NCI-H748 (cell line): ENCODE measurements around the gene VPS37D.
"Not testable (repeated sequence)": the region's sequence is repeated elsewhere in the genome, so short reads cannot be mapped to it uniquely, and the experiment has no call there.

ENCODE experiments used
- DNase-seq: peaks from one replicate; lab custom pipeline; 2025; ENCODE audit not compliant: unreplicated experiment; lab: John Stamatoyannopoulos, UW

VPS37D gene

DNA sequence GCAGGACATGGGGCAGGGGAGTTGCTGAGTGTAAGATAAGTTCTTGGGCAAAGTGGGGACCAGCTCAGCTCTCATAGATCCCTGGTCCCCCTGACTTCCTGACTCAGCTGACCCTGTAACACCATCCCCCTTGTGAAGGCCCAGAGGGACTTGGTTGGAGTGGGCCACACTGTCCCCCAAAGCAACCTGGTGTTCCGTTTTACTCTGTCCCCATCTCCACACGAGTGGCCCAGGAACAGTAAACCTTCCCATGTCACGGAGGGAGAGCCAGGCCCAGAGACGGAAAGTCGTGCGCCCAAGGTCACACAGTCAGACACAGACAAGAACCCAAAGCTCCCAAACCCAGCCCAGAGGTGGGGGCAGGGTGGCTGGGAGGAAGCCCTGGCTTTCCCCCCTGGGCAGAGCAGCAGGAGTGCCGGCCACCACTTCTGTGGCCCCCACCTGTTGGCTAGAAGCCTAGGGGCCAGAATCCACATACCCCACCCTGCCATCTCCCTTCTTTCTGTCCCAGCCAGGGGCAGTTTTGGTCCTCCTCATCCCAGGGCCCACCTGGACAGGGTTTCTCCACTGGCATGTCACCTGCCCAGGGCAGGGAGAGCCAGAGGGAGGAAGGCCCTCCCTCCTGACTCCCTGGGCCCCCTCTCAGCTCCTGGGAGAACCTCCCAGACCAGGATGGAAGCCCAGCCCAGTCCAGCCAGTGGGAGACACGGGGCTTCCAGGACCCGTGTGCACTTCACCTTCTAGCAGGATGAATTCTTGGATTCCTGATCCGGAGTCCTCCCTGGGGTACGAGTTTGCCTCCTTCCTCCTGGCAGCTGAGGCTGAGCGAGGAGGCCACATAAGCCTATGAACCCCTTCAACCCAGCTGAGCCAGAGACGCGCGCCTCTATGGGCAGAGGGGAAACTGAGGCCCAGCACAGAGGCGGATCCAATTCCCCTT lies 20.6 kb upstream of the VPS37D start:
- no peak for DNase-seq

DNA sequence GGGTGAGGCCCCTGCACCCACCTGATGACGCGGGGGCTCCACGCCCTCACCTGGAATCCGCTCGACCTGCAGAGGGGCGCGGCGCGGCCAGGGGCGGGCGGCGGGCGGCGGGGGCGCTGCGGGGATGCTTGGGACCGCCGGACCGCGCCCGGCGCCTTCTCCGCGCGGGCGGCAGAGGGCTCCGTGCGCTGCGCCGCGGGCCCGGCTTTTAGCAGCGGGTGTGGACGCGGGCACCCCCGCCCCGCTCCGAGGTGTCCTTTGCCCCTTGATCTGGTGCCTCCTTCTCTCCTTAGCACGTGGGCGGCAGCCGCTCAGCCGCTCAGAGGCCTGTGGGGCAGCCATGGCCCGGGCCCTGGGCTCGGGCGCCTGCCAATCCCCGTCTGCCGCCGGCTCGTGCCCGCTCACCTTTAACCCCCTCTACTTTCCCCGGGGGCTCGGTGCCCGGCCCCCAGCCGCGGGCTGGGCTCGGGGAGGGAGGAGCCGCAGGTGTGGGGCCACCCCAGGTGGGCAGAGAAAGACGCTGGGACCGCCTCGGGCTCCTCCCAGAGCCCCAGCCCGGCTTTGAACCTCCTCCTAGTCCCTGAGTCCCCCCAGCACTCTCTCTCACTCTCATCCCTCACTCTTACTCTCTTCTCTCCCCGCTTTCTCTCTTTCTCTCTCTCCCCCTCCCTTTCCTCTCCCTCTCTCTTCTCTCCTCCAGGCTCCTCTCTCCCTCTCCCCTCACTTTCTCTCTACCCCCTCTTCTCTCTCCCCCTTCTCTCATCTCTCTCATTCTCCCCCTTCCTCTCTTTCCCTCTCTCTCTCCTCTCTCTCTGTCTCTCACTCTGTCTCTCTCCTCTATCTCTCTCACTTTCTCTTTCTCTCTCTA lies 19.7 kb upstream of the VPS37D start:
- peak; percentile 68 for DNase-seq

DNA sequence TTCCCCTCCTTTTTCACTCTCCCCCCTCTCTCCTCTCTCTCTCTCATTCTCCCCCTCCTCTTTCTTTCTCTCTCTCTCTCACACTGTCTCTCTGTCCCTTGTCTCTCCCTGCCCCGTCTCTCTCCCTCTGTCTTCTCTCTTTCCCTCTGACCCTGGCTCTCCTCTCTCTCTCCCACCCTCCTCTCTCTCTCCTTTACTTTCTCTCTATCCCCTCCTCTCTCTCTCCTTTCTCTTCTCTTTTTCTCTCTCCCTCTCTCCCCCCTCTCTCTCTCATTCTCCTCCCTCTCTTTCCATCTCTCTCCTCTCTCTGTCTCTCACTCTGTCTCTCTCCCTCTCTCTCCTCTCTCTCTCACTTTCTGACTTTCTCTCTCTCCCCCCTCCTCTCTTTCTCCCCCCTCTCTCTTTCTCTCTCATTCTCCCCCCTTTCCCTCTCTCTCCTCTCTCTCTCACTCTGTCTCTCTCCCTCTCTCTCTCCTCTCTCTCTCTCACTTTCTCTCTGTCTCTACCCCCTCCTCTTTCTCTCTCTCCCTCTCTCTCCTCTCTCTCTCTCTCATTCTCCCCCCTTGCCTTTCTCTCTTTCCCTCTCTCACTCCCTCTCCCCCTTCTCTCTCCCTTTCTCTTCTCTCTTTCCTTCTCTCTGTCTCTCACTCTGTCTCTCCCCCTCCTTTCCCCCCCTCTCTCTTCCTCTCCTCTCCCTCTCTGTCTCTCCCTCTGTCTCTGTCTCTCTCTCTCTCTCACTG lies 18.9 kb upstream of the VPS37D start:
- no peak for DNase-seq

DNA sequence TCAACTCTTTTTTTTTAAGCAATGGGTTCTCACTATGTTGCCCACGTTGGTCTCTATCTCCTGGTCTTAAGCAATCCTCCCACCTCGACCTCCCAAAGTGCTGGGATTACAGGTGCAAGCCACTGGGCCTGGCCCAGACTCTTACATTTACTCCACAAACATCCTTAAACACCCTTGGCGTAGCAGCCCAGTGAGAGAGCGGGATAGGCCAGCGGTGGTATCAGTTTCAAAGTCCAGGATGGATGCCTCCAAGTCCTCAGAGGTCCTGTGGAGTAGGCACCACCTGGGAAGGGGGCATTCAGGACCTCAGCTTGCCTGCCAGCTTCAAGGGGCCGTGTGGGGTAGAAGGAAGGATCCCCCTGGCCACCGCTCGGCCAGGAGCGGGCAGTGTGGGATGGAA lies 18.1 kb upstream of the VPS37D start:
- DNase-seq, result no peak

DNA sequence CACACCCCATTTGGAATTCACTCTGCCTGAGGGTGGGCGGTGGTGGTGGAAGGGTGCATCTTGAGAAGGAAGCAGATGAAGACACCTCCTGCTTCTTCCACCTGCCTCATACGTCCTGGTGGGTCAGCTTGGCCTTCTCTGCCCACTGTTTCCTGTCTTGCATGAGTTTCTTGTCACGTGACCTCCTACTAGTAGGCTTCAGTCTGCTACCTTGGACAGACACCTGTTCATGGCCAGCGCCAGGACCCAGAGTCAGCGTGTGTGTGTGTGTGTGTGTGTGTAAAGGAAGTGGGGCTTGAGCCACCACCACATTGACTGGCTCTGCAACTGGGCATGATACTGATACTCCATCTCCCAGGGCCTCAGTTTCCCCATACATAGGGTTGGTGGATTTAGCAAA lies 17.1 kb upstream of the VPS37D start:
- no peak for DNase-seq

DNA sequence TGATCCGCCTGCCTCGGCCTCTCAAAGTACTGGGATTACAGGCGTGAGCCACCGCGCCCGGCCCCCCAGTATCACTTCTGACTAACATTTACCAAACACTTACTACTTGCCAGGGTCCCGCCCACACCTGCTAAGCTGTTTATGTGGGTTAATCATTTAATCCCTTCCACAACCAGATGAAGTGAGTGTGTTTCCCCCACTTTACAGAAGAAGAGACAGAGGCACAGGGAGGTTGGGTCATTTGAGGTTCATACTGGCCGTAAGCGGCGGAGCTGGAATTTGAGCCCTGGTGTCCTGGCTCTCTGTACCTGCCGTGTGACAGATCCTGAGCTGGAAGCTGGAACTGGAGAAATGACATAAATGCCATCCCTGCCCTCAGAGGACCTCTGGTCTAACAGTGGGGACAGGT lies 15.1 kb upstream of the VPS37D start:
- DNase-seq, result no peak

DNA sequence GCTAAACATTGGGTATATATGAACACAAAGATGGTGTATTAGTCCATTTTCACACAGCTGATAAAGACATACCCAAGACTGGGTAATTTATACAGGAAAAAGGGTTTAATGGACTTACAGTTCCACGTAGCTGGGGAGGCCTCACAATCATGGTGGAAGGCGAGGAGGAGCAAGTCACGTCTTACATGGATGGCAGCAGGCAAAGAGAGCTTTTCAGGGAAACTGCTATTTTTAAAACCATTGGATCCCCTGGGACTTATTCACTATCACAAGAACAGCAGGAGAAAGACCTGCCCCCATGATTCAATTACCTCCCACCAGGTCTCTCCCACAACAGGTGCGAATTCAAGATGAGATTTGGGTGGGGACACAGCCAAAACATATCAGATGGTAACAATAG lies 12.3 kb upstream of the VPS37D start:
- not testable (repeated sequence) for DNase-seq

DNA sequence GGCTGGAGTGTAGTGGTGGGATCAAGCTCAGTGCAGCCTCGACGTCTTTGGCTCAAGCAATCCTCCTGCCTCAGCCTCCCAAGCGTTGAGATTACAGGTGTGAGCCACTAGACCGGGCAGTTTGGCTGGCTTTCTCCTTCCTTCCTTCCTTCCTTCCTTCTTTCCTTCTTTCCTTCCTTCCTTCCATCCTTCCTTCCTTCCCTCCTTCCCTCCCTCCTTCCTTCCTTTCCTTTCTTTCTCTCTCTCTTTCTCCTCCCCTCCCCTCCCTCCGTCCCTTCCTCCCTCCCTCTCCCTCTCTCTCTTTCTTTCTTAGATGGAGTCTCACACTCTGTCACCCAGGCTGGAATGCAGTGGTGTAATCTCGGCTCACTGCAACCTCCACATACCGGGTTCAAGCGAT lies 7.6 kb upstream of the VPS37D start:
- DNase-seq, result no peak

DNA sequence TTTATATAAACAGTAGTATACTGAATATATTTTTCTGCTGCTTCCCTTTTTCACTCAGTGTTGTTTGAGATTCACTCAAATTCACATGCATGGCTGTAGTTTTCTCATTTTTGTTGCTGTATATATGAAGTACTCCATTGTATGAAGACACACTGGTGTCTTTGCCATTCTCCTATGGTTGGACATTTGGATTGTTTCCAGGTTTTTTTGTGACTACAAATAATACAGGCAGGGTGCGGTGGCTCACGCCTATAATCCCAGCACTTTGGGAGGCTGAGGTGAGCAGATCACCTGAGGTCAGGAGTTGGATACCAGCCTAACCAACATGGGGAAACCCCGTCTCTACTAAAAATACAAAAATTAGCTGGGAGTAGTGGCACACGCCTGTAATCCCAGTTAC lies 7.0 kb upstream of the VPS37D start:
- DNase-seq, result peak; percentile 7

DNA sequence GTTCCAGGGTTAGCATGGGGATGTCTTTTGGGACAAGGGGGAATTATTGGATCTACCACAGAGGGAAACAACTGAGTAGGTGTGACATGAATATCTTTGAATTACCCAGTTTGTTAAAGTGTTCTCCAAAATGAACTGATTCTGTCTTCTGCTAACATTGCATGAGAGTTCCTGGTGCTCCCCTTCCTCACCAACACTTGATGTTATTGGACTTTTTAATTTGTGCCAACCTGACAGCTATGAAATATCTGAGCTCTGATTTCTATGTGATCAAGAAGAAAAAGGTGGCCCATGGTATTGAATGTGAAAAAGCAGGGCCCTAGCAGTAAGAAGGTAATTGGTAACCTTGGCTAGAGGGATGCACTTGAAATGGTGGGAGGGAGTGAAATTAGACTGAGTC lies 4.6 kb upstream of the VPS37D start:
- no peak for DNase-seq

DNA sequence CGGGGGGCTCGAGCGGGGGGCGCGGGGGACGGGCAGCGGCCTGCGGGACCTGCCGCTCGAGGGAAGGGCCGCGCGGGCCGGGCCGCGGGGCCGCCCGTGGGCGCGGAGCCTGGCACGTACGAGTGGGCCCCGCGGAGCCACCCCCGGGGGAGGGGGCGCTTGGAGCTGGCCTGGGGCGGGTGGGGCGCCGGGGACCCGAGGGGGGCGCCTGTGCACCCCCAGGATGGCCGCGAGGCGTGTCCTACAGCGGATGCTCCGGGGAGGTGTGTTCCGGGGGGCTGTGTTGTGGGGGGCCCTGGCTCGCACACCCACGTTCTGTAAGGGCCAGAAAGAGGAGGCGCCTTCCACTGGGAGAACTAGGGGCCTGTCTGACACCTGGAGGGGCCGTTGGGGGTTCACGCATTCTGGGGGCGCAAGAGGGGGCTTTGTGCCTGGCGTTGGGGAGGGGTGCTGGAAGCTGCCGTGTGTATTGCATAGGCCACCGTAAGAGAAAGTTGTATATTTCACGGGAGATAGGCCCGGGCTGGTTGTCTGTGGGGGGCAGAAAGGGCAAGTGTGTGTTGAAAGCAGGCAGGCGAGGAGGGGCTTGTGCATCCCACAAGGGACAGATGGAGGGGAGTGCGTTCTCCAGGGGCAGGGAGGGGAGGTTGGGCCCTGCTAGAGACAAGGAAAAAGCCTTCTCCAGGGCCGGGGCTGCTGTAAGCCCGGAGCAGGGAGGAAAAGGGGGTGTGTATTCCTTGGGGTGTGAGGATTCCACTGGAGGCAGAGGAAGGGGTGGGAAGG lies 663 bp downstream of the VPS37D start:
- peak; percentile 48 for DNase-seq

DNA sequence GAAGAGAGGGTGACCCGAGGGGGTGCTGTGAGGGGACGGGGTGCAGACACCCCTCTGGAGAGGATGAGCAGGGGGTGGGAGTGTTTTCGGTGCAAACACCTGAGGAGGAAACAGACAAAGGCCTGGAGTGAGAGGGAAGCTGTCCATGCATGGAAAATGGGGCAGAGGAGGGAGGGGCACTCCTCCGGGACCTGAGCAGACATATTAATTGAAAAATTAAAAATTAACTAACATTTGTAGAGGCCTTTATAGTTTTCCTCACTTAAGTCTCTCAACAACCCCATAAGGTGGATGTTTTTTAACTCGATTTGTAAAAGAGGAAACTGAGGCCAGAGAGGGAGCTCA lies 1.2 kb downstream of the VPS37D start:
- no peak for DNase-seq

DNA sequence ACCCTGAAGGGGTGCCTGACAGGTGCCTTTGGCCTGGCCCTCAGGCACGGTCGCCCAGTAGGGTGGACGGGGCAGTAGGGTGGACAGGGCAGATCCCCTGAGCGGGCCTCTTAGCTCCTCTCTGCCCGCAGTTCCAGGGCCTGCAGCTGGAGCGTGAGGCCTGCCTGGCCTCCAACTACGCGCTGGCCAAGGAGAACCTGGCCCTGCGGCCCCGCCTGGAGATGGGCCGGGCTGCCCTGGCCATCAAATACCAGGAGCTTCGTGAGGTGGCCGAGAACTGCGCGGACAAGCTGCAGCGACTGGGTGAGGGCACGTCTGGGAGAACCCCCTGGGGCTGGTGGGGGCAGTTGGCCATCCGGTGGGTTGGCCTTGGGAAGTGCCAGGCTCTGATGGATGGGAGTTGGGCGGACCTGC lies 1.7 kb downstream of the VPS37D start:
- DNase-seq, result no peak

DNA sequence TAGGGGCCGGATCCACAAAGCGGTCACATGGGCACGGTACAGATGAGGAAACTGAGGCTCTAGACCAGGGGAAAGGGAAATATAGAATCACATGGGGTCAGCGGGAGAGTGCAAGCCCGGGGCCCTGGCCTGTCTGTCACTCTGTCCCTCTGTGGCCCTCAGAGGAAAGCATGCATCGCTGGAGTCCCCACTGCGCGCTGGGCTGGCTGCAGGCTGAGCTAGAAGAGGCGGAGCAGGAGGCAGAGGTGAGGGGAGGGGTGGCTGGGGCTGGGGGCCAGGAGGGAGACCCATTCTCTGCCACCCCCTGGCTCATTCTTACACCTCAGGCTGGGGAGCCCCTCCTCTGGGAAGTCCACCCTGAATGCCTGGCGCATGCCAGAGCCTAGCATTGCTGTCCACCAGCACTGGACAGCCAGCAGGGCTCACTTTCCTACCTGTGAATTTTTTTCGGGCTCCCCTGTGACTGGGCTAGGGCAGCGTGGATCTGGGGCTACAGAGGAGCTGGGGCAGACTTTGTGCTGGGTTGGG lies 2.3 kb downstream of the VPS37D start:
- DNase-seq, result no peak

DNA sequence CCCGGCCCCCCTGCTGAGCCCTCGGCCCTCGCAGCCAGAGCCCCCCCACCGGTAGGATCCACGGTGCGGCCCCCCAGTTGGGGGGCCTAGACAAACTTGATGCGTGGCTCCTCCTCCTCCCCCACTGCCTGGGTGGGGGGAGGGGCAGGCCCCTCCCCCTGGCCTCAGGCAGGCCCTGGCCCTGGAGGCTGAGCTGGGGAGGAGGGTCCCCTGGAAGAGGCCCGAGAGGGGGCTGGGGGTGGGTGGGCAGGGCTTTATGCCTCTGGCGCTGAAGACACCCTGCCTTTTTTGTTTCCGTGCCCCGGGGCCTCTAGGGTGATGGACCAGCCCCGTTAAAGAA lies 3.7 kb downstream of the VPS37D start:
- no peak for DNase-seq

DNA sequence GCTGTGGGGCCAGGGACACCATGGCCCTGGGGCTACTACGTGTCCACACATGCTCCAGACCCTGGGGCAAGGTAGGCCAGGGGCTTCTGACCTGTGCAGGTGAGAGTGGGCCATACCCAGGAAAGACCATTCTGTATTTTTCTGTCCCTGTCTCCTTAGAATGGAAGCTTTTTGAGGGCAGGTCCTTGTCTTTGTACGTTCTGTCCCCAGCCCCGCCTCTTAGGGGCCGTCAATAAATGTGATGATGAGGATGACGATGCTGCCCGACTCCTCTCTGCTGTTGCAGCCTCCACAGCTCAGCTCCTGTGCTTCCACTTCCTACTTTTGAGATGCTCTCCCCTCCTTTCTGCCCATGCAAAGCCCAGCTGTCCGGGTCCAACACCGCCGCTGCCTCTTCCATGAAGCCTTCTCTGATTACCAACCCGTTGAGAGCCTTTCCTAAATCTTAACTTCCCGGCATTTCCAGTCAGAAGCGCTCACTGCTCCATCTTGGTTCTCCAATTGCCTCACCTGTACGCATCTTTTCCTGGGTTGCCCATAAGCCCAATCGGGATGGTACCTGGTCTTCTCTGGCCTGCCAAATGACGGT lies 4.3 kb downstream of the VPS37D start:
- DNase-seq, result no peak

DNA sequence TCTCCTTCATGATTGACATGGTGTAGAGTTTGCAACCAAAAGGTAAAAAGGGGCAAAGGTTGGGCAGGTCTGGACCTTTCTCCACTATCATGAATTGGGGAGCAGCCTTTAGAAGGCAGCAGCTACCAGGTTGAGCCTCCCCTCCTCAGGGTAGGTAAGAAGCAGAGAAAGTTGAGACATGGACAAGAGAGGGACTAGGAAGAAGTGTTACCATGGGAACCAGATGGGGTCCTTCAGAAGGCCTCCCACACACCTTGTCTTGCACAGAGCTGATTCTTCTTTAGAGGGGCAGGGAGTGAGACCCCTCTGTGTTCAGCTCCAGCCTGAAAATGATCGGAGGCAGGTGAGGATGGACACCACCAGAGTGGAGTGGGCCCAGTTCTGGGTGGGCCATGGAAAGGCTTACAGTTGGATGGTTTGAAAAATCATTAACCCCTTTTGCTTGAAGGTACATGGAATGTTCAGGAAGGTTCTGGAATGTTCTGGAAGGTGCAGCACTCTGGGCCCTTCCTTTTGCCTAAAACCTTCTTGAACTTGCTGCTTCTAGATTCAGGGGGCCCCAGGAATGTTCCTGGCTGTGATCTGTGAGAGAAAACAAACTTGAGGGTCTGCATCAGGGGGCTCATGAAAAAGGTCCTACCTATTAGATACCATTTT lies 7.0 kb downstream of the VPS37D start:
- no peak for DNase-seq

DNA sequence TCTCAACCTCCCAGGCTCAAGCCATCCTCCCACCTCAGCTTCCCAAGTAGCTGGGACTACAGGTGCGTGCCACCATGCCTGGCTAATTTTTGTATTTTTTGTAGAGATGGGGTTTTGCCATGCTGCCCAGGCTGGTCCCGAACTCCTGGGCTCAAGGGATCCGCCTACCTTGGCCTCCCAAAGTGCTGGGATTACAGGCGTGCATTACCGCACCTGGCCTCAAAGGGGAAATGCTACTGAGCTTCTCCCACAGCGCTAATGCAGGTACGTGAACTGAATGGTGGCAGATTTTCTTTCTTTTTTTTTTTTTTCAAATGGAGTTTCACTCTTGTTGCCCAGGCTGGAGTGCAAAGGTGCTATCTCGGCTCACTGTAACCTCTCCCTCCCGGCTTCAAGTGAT lies 8.4 kb downstream of the VPS37D start:
- peak; percentile 4 for DNase-seq

DNA sequence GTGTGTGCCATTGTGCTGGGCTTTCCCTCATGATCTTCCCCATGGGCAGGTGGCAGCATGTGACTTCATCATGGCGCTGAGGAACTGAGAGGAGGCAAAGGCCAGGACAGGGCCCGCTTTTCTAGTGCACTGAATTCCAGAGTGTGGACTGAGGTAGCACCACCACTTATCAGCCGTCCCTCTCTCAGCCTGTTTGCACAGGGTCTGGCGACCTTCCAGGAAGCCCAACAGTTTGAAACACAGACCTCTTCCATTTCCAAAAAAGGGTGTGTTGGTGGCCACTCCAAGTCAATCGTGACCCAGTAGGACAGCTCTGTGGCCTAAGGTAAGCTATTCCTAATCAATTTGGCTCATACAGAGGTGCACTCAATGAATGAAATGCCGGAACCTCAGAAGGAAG lies 11.2 kb downstream of the VPS37D start:
- DNase-seq, result no peak

DNA sequence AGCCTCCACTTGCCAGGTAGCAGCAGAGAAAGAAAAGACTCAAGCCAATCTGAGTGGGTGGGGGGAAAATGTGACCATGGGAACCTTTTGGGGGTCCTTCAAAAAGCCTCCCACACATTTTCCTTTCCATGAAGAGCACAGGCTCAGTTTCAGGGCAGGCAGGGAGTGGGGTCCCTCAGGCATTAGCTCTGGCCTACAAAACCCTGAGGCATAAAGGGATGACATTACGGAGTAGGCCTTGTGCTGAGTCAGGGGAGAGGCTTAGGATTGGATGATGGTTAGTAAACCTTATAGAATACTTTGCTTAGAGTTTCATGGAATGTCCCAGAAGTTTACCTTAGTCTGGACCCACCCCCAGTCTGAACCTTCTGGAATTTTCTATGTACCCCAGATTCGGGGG lies 12.1 kb downstream of the VPS37D start:
- no peak for DNase-seq
